ENCODE data around the gene SCT. TPM values are rescaled to one million over a fixed set of nuclear protein-coding genes. Genes with fewer than 3 reads are reported as not detected.

SCT gene
- total RNA-seq, 4 donors from 2014 or later: not detected

DNA sequence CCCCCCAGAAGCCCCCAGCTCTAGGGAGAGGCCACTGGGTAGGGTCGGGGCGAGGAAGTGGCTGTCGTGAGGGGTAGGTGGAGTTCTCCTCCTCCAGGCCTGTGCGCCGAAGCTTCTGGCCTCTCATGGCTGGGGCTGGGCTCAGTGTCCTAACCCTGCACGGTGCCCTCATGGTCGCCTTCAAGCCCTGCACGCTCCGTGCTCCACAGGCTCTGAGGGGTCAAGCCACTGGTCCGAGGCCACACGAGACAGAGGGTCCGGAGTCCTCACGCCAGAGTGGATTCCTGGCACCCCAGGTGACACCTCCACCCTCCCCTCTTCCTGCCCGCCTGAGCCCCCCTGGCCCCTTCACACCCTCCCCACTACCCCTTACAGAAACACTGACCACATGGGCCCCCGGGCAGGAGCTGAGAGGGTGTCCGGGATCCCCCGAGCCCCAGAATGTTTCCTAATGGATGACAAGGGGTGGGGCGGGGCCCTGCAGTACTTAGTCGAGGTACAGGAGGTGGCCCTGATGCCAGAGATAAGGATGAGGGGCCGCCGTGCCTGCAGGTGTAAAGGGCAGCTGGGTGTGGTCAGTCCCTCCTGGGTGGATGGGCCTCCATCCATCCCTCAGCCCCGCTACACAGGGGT lies 1.2 kb downstream of the SCT start:
- 93% methylated on average over 16 of the region's 22 CpGs for WGBS
- peaks cover 2 to 33% (median 21%) of the 10 kb centered on the region in 4 donors for H3K4me1 ChIP-seq
- peaks cover 0 to 32% (median 17%) of the 10 kb centered on the region in 4 donors for H3K36me3 ChIP-seq
- TF ChIP-seq, protein P1, sequence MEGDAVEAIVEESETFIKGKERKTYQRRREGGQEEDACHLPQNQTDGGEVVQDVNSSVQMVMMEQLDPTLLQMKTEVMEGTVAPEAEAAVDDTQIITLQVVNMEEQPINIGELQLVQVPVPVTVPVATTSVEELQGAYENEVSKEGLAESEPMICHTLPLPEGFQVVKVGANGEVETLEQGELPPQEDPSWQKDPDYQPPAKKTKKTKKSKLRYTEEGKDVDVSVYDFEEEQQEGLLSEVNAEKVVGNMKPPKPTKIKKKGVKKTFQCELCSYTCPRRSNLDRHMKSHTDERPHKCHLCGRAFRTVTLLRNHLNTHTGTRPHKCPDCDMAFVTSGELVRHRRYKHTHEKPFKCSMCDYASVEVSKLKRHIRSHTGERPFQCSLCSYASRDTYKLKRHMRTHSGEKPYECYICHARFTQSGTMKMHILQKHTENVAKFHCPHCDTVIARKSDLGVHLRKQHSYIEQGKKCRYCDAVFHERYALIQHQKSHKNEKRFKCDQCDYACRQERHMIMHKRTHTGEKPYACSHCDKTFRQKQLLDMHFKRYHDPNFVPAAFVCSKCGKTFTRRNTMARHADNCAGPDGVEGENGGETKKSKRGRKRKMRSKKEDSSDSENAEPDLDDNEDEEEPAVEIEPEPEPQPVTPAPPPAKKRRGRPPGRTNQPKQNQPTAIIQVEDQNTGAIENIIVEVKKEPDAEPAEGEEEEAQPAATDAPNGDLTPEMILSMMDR (IDR thresholded peaks at IDR 0.05): no peak
- no peak for TF ChIP-seq EP300 (IDR thresholded peaks at IDR 0.05)
- TF ChIP-seq POLR2A (IDR thresholded peaks at IDR 0.05; ENCODE audit: low read depth): no peak
- no peak for TF ChIP-seq POLR2AphosphoS5 (IDR thresholded peaks at IDR 0.05)
- H3K27ac ChIP-seq (replicated peaks in 1 of 4): no peak overlapping the region
- H3K27me3 ChIP-seq: peaks cover 0 to 40% (median 2%) of the 10 kb centered on the region in 4 donors
- intact Hi-C loops (cut with DNase I): no loop called here
- DNase-seq (ENCODE audit: extremely low spot score): no peak
- H3K9me3 ChIP-seq: no peaks in the 10 kb centered on the region
- no peak overlapping the region for H3K4me3 ChIP-seq

GRCh38 chr11:624705-625635 lies 2.0 kb downstream of the SCT start, which contains the start of gene CDHR5:
Gene CDHR5 (minus strand): TSS chr11:624955. CDS start chr11:624902, 53 bp downstream.
- intact Hi-C loops (cut with DNase I): no loop called here
- Histone ChIP-seq H3K4me1 (peaks cover 2 to 39% (median 22%) of the 10 kb centered on the region in 4 donors), H3K9me3 (no peaks in the 10 kb centered on the region), H3K27me3 (peaks cover 0 to 40% (median 2%) of the 10 kb centered on the region in 4 donors), H3K4me3 (no peak within 1 kb of the TSS), H3K27ac (replicated peaks in 1 of 4) (no peak within 1 kb of the TSS), H3K36me3 (peaks cover 0 to 32% (median 15%) of the 10 kb centered on the region in 4 donors)
- 89% methylated on average over 15 of the region's 33 CpGs for WGBS
- no peak for TF ChIP-seq EP300 (IDR thresholded peaks at IDR 0.05)
- TF ChIP-seq, protein P1 (IDR thresholded peaks at IDR 0.05): no peak
- TF ChIP-seq POLR2A (IDR thresholded peaks at IDR 0.05; ENCODE audit: low read depth): no peak
- no peak for TF ChIP-seq POLR2AphosphoS5 (IDR thresholded peaks at IDR 0.05)
- DNase-seq (ENCODE audit: extremely low spot score): no peak

- TF ChIP-seq POLR2A (IDR thresholded peaks at IDR 0.05; ENCODE audit: low read depth): no peak
- TF ChIP-seq EP300 (IDR thresholded peaks at IDR 0.05): no peak
- no peak for TF ChIP-seq POLR2AphosphoS5 (IDR thresholded peaks at IDR 0.05)
- TF ChIP-seq, protein P1 (IDR thresholded peaks at IDR 0.05): no peak
- DNase-seq (ENCODE audit: extremely low spot score): no peak
- Histone ChIP-seq H3K4me1 (peaks cover 2 to 37% (median 18%) of the 10 kb centered on the region in 4 donors), H3K27ac (replicated peaks in 1 of 4) (no peak overlapping the region), H3K36me3 (peaks cover 0 to 38% (median 18%) of the 10 kb centered on the region in 4 donors), H3K4me3 (no peak overlapping the region), H3K9me3 (no peaks in the 10 kb centered on the region), H3K27me3 (peaks cover 0 to 40% (median 2%) of the 10 kb centered on the region in 4 donors)
- WGBS: 91% methylated on average over 8 of the region's 25 CpGs
- intact Hi-C loops (cut with DNase I): no loop called here
Measured at GRCh38 chr11:623999-624704, 2.8 kb downstream of the SCT start.

- DNase-seq (ENCODE audit: extremely low spot score): no peak
- TF ChIP-seq POLR2AphosphoS5 (IDR thresholded peaks at IDR 0.05): no peak
- TF ChIP-seq, protein P1 (IDR thresholded peaks at IDR 0.05): no peak
- no peak for TF ChIP-seq EP300 (IDR thresholded peaks at IDR 0.05)
- no peak for TF ChIP-seq POLR2A (IDR thresholded peaks at IDR 0.05; ENCODE audit: low read depth)
- H3K9me3 ChIP-seq: no peaks in the 10 kb centered on the region
- no peak overlapping the region for H3K4me3 ChIP-seq
- H3K27me3 ChIP-seq: peaks cover 0 to 40% (median 2%) of the 10 kb centered on the region in 4 donors
- peaks cover 2 to 29% (median 12%) of the 10 kb centered on the region in 4 donors for H3K4me1 ChIP-seq
- intact Hi-C loops (cut with DNase I): no loop called here
- H3K27ac ChIP-seq (replicated peaks in 1 of 4): no peak overlapping the region
- peaks cover 0 to 43% (median 21%) of the 10 kb centered on the region in 4 donors for H3K36me3 ChIP-seq
- WGBS: 95% methylated on average over 8 of the region's 15 CpGs
Measured at GRCh38 chr11:623349-623869, 3.6 kb downstream of the SCT start.

Data from esophagus muscularis mucosa (tissue), 4 donors.